H1 (cell line): ENCODE results near the gene AK2. TPM values are rescaled to one million over a fixed set of nuclear protein-coding genes. Genes with fewer than 3 reads are reported as not detected.

Experiments
- CTCF ChIA-PET: fragments of 300-600 bp; sonication (Branson Sonifier 250); formaldehyde crosslinking; loops from one replicate; lab custom pipeline; 2021; ENCODE audit not compliant: partially characterized antibody; lab: Charles Lee
- POLR2A ChIA-PET: fragments of 300-600 bp; sonication (Branson Sonifier 250); formaldehyde crosslinking; loops from one replicate; lab custom pipeline; 2021; ENCODE audit warnings: inconsistent platforms; ENCODE audit not compliant: partially characterized antibody; lab: Charles Lee
- DNase-seq, 2 experiments: peaks; one replicate each; pipeline versions ENCODE4 v3.0.0 to v3.0.0-alpha.2; 2010 to 2022; ENCODE audit warnings: low spot score in 2 of 2, low read depth in 1 of 2, mixed read lengths in 1 of 2
- FAIRE-seq: peaks from 2 replicates; lab custom pipeline; 2011; peaks lifted over from hg19 to GRCh38; lab: Jason Lieb, UNC
- H2AFZ ChIP-seq: 2 replicates; pipeline ENCODE4 v1.8.1; 2012; ENCODE audit warnings: low read length, inconsistent platforms
- H2AK5ac ChIP-seq: 2 replicates; pipeline ENCODE4 v1.6.1; 2013; ENCODE audit warnings: low read depth, low read length
- H2BK120ac ChIP-seq: replicated peaks from 2 replicates; pipeline ENCODE3; 2013; ENCODE audit warnings: low read depth, low read length, inconsistent platforms
- H2BK12ac ChIP-seq: 2 replicates; pipeline ENCODE4 v1.6.1; 2013; ENCODE audit warnings: low read depth, low read length
- H2BK15ac ChIP-seq: 2 replicates; pipeline ENCODE4 v1.6.1; 2013; ENCODE audit warnings: low read length
- H2BK20ac ChIP-seq: 2 replicates; pipeline ENCODE4 v1.6.1; 2013; ENCODE audit warnings: low read length
- H2BK5ac ChIP-seq: 2 replicates; pipeline ENCODE4 v1.6.1; 2013; ENCODE audit warnings: low read depth, low read length
- H3K14ac ChIP-seq: 2 replicates; pipeline ENCODE4 v1.6.1; 2013; ENCODE audit warnings: inconsistent platforms; ENCODE audit not compliant: insufficient read length
- H3K18ac ChIP-seq: 2 replicates; pipeline ENCODE4 v1.6.1; 2013; ENCODE audit warnings: low read length; ENCODE audit errors: extremely low read depth
- H3K23ac ChIP-seq: 2 replicates; pipeline ENCODE4 v1.6.1; 2013; ENCODE audit warnings: inconsistent platforms; ENCODE audit not compliant: insufficient read length
- H3K23me2 ChIP-seq: 2 replicates; pipeline ENCODE4 v1.6.1; 2013; ENCODE audit warnings: low read depth, low read length
- H3K27ac ChIP-seq: 2 replicates; pipeline ENCODE4 v1.6.1; 2011; ENCODE audit warnings: low read depth, low read length, inconsistent platforms
- H3K27me3 ChIP-seq, 4 experiments: replicated peaks in 1 of 4; 1 replicate in 1 of 4; 2 replicates in 3 of 4; pipeline versions ENCODE4 v1.6.1 to v1.8.1; 2011 to 2013; ENCODE audit warnings: low read length in 3 of 4, mild to moderate bottlenecking in 3 of 4, inconsistent platforms in 2 of 4, mixed read lengths in 2 of 4, moderate library complexity in 1 of 4; ENCODE audit not compliant: control insufficient read depth in 3 of 4, insufficient read depth in 3 of 4; ENCODE audit errors: extremely low read depth in 1 of 4
- H3K36me3 ChIP-seq, 4 experiments: 2 replicates each; pipeline versions ENCODE4 v1.6.1 to v1.8.1; 2011 to 2013; ENCODE audit warnings: mild to moderate bottlenecking in 4 of 4, low read length in 3 of 4, moderate library complexity in 2 of 4, control low read depth in 1 of 4, inconsistent platforms in 1 of 4; ENCODE audit not compliant: insufficient read depth in 4 of 4, control insufficient read depth in 2 of 4
- H3K4ac ChIP-seq: replicated peaks from 2 replicates; pipeline ENCODE3; 2013; ENCODE audit warnings: low read length, low read depth, mixed read lengths, inconsistent platforms; ENCODE audit not compliant: insufficient read length
- H3K4me1 ChIP-seq, 4 experiments: replicated peaks in 1 of 4; 1 replicate in 1 of 4; 2 replicates in 3 of 4; pipeline versions ENCODE4 v1.6.1 to v1.8.1; 2011 to 2013; ENCODE audit warnings: low read length in 3 of 4, inconsistent platforms in 2 of 4, mixed read lengths in 1 of 4; ENCODE audit not compliant: insufficient read depth in 4 of 4, control insufficient read depth in 3 of 4
- H3K4me2 ChIP-seq, 2 experiments: 2 replicates each; pipeline versions ENCODE4 v1.6.1 to v1.8.1; 2011 to 2013; ENCODE audit warnings: low read depth in 2 of 2, low read length in 2 of 2, control low read depth in 1 of 2, inconsistent platforms in 1 of 2, mild to moderate bottlenecking in 1 of 2; ENCODE audit not compliant: insufficient read depth in 1 of 2
- H3K4me3 ChIP-seq, 4 experiments: fragments of 200-600, 300-600 bp in 1 of 4; sonication (generic), shearing (Covaris generic), sonication (Bioruptor Twin) in 1 of 4; 2 replicates each; pipeline versions ENCODE4 v1.5.1 to v1.8.1; 2011 to 2016; ENCODE audit warnings: low read length in 4 of 4, low read depth in 3 of 4, control low read depth in 2 of 4, inconsistent platforms in 2 of 4, mild to moderate bottlenecking in 2 of 4, mixed read lengths in 1 of 4, moderate library complexity in 1 of 4; ENCODE audit not compliant: insufficient read depth in 2 of 4; ENCODE audit errors: extremely low read depth in 1 of 4
- H3K56ac ChIP-seq: replicated peaks from 2 replicates; pipeline ENCODE3; 2013; ENCODE audit warnings: low read depth, mild to moderate bottlenecking, mixed read lengths, low read length, inconsistent platforms; ENCODE audit not compliant: insufficient read length
- H3K79me1 ChIP-seq: 2 replicates; pipeline ENCODE4 v1.6.1; 2013; ENCODE audit warnings: low read depth, low read length, control low read depth
- H3K79me2 ChIP-seq, 2 experiments: 2 replicates each; pipeline versions ENCODE4 v1.6.1 to v1.8.1; 2012 to 2013; ENCODE audit warnings: low read length in 2 of 2, mild to moderate bottlenecking in 2 of 2, inconsistent platforms in 1 of 2; ENCODE audit not compliant: insufficient read depth in 2 of 2, control insufficient read depth in 1 of 2
- H3K9ac ChIP-seq, 4 experiments: replicated peaks in 1 of 4; 1 replicate in 1 of 4; 2 replicates in 3 of 4; pipeline versions ENCODE4 v1.6.1 to v1.8.1; 2011 to 2013; ENCODE audit warnings: low read depth in 3 of 4, low read length in 3 of 4, control low read depth in 2 of 4, mild to moderate bottlenecking in 2 of 4, moderate library complexity in 2 of 4, inconsistent platforms in 1 of 4; ENCODE audit errors: extremely low read depth in 1 of 4
- H3K9me3 ChIP-seq, 2 experiments: 2 replicates each; pipeline versions ENCODE4 v1.6.1 to v1.8.1; 2012 to 2013; ENCODE audit warnings: mild to moderate bottlenecking in 2 of 2, moderate library complexity in 2 of 2, control low read depth in 1 of 2, inconsistent platforms in 1 of 2, low read depth in 1 of 2, low read length in 1 of 2, mixed read lengths in 1 of 2; ENCODE audit not compliant: insufficient read depth in 2 of 2
- H4K20me1 ChIP-seq, 2 experiments: replicated peaks in 1 of 2; 2 replicates each; pipeline versions ENCODE3 to v1.8.1; 2011 to 2013; ENCODE audit warnings: inconsistent platforms in 2 of 2, low read length in 2 of 2, mild to moderate bottlenecking in 1 of 2; ENCODE audit not compliant: insufficient read depth in 2 of 2, control insufficient read depth in 1 of 2
- H4K5ac ChIP-seq: 2 replicates; pipeline ENCODE4 v1.6.1; 2013; ENCODE audit warnings: low read length, low read depth, mixed read lengths, inconsistent platforms; ENCODE audit not compliant: insufficient read length
- H4K8ac ChIP-seq: 2 replicates; pipeline ENCODE4 v1.8.0; 2013; ENCODE audit warnings: mild to moderate bottlenecking, moderate library complexity, low read length, inconsistent platforms; ENCODE audit not compliant: insufficient read depth; ENCODE audit errors: extremely low read depth
- H4K91ac ChIP-seq: replicated peaks from 2 replicates; pipeline ENCODE3; 2013; ENCODE audit warnings: low read length, mixed read lengths, inconsistent platforms; ENCODE audit not compliant: insufficient read length
- EP300 ChIP-seq, 2 experiments: IDR thresholded peaks; 1 replicate in 1 of 2; 2 replicates in 1 of 2; pipeline ENCODE4 v1.6.1; 2011 to 2012; ENCODE audit warnings: low read depth in 2 of 2, low read length in 2 of 2, mild to moderate bottlenecking in 2 of 2, borderline replicate concordance in 1 of 2, inconsistent platforms in 1 of 2, moderate library complexity in 1 of 2
- WGBS, 2 experiments: shearing (Covaris generic) in 1 of 2; methylation state at CpG; one replicate each; pipeline versions ENCODE4 v1.1.6 to v1.1.7; 2013 to 2015; ENCODE audit warnings: low lambda C conversion rate in 2 of 2, mixed read lengths in 2 of 2, inconsistent platforms in 1 of 2, low coverage in 1 of 2, missing lambda C conversion rate in 1 of 2; ENCODE audit not compliant: insufficient replicate concordance in 2 of 2, insufficient coverage in 1 of 2, insufficient read length in 1 of 2; ENCODE audit errors: extremely low coverage in 1 of 2, missing lambda C conversion rate in 1 of 2; 5-methylcytosine and 5-hydroxymethylcytosine counted together
- polyA plus RNA-seq, 7 experiments: library from polyadenylated mRNA; depleted of rRNA in 3 of 7; stranded (reverse) in 5 of 7; unstranded in 2 of 7; fragments of >200 nt in 5 of 7; fragments of 200-250 nt in 2 of 7; gene quantifications; 1 replicate in 5 of 7; 2 replicates in 1 of 7; 4 replicates in 1 of 7; pipeline versions ENCODE4 v1.2.1 to v1.2.3, GENCODE V29; 2011 to 2013; ENCODE audit warnings: missing spikeins in 2 of 7, mixed read lengths in 2 of 7
- total RNA-seq: library from RNA; stranded (reverse); fragmentation: NEBNext Ultra II Directional; extraction: Animal tissue kit (Norgen Biotek cat#: 25700); gene quantifications from 2 replicates; pipeline ENCODE4 v1.2.1, GENCODE V29; 2021

AK2 gene
- total and polyA plus RNA-seq, 2 of the 8 experiments (the other 6 are each of a cell fraction or from before 2014, with no cell fraction given), result 92.3 to 137 TPM

GRCh38 chr1:33000427-33001026 is 36.2 kb downstream of the AK2 start:
- CTCF ChIA-PET, result interaction anchor here (1.0 to 3.7 kb wide), 16 partner anchors 9 to 93 kb away, joined by 3 to 11 read pairs (median 4); partner anchors contain the start of gene AZIN2

More at GRCh38 chr1:33000427-33001026, 36.2 kb downstream of the AK2 start:
- no peaks in the 10 kb centered on the region for H3K36me3 ChIP-seq
- H3K4me2 ChIP-seq, result no peak overlapping the region
- TF ChIP-seq EP300 (IDR thresholded peaks at IDR 0.05; ENCODE audit: borderline replicate concordance in 1 of 2, low read depth in 2 of 2, low read length in 2 of 2), result no peak
- TF ChIP-seq, all 59 proteins: peak for 0
- H3K4ac ChIP-seq, result no peak overlapping the region
- no peak overlapping the region for H4K91ac ChIP-seq
- no peak overlapping the region for H2BK120ac ChIP-seq
- peaks cover 0 to 8% (median 3%) of the 10 kb centered on the region in 4 experiments; a peak in 2 of 7 replicates for H3K4me1 ChIP-seq
- no peak for FAIRE-seq
- H2BK15ac ChIP-seq, result no peak overlapping the region
- no peak overlapping the region for H2AFZ ChIP-seq
- no peak overlapping the region for H3K4me3 ChIP-seq
- no peaks in the 10 kb centered on the region for H3K79me1 ChIP-seq
- no peak overlapping the region for H3K23ac ChIP-seq
- no peak overlapping the region for H2BK20ac ChIP-seq
- no peaks in the 10 kb centered on the region for H3K23me2 ChIP-seq
- no peak overlapping the region for H3K18ac ChIP-seq
- H2BK5ac ChIP-seq, result no peak overlapping the region; the same call in 1 of the 2 replicates
- DNase-seq, result no peak
- no peak overlapping the region for H3K14ac ChIP-seq
- no peaks in the 10 kb centered on the region; a peak in 1 of 4 replicates for H3K79me2 ChIP-seq
- H3K27ac ChIP-seq, result no peak overlapping the region
- no peak overlapping the region for H4K5ac ChIP-seq
- H4K20me1 ChIP-seq, result peaks cover 0 to 1% of the 10 kb centered on the region in 2 experiments
- H3K27me3 ChIP-seq, result no peaks in the 10 kb centered on the region
- POLR2A ChIA-PET, result interaction anchor here (1.1 to 2.2 kb wide), 4 partner anchors 9 to 37 kb away, joined by 3 to 11 read pairs (median 4); partner anchors contain the start of gene RNF19B
- H2AK5ac ChIP-seq, result no peak overlapping the region
- no peak overlapping the region for H2BK12ac ChIP-seq
- 85% methylated on average over 4 of the region's 4 CpGs; no CpG with 5 or more reads in 1 of the 2 experiments for WGBS, 2 experiments
- H3K9ac ChIP-seq, result no peak overlapping the region
- H3K9me3 ChIP-seq, result no peaks in the 10 kb centered on the region
- no peak overlapping the region for H4K8ac ChIP-seq
- no peak overlapping the region for H3K56ac ChIP-seq
